Right lung (tissue), 5 donors: ENCODE data around the gene GALNT13. TPM values are rescaled to one million over a fixed set of nuclear protein-coding genes. Genes with fewer than 3 reads are reported as not detected.

Source experiments
- DNase-seq, 2 donors: peaks; one replicate each; pipeline ENCODE4 v3.0.0-alpha.2; 2013
- polyA plus RNA-seq, 5 donors: library from polyadenylated mRNA; unstranded; fragments of 120-200 nt; gene quantifications; one replicate each; pipeline versions ENCODE4 v1.2.1 to v1.2.3, GENCODE V29; 2013; ENCODE audit warnings: inconsistent platforms in 1 of 5, low replicate concordance in 1 of 5; ENCODE audit not compliant: insufficient read length in 5 of 5, insufficient read depth in 1 of 5

The GALNT13 gene
- polyA plus RNA-seq, 5 donors: 3.5 to 31.8 (median 6.8) TPM

- DNase-seq: no peak
Measured at GRCh38 chr2:154291927-154292326, 420.2 kb downstream of the GALNT13 start.

- no peak for DNase-seq
Measured at GRCh38 chr2:154293864-154294263, 422.1 kb downstream of the GALNT13 start.

DNA sequence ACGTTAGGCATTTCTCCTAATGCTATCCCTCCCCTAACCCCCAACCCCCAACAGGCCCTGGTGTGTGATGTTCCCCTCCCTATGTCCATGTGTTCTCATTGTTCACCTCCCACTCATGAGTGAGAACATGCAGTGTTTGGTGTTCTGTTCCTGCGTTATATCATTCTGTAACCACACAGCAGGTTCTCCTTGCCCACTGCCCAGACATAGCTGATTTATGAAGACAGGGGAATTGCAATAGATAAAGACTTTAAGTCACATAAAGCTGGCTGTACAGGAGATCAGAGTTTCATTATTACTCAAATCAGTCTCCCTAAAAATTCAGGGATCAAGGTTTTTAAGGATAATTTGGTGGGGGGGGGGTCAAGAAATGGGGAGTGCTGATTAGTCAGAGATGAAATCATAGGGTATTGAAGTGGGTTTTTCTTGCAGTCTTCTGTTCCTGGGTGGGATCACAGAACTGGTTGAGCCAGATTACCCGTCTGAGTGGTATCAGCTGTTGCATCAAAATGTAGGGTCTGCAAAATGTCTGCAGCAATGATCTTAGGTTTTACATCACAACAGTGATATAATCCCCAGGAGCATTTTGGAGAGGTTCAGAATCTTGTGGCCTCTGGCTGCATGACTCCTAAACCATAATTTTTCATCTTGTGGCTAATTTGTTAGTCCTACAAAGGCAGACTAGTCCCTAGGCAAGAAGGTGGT, 434.7 kb downstream of the GALNT13 start:
- no peak for DNase-seq

- no peak for DNase-seq
Measured at GRCh38 chr2:154307007-154307406, 435.3 kb downstream of the GALNT13 start.

DNA sequence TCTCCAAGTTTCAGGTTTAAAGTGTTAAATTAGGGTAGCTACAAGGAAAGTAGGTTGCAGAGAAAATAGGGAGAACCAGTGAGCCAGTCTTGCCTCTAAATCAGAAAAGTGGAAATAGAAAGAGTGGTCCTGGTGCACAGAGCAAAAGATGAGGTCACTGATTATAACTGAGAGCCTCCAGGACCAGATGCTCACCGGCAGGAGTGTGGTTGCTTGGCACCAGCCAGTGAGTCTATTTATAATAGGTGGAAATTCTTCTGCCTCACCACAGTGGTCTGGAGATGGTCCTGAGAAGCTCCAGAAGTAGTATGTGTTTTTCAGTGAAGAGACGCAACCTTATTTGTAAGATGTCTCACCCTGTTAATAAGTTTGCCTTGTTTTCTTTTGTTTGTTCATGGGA, 452.9 kb downstream of the GALNT13 start:
- no peak for DNase-seq

DNA sequence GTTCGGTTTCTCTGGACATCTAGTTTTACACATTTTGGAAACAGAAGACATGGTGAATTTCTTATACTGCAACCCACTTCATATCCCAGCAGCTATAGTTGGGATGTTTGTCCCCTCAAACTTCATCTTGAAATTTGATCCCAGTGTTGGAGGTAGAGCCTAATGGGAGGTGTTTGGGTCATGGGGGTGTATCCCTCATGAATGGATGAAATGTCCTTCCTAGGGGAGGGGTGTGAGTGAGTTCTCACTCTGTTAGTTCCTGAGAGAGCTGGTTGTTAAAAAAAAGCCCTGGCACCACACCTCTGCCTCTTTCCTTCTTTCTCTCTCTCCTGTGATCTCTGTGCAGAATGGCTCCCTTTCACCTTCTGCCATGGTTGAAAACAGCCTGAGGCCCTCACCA, 457.8 kb downstream of the GALNT13 start:
- no peak for DNase-seq

- no peak for DNase-seq
Measured at GRCh38 chr2:154331784-154332183, 460.1 kb downstream of the GALNT13 start.

GRCh38 chr2:154336201-154336600, 464.5 kb downstream of the GALNT13 start:
- DNase-seq: no peak

GRCh38 chr2:154338352-154338967, 466.7 kb downstream of the GALNT13 start:
- no peak for DNase-seq

DNA sequence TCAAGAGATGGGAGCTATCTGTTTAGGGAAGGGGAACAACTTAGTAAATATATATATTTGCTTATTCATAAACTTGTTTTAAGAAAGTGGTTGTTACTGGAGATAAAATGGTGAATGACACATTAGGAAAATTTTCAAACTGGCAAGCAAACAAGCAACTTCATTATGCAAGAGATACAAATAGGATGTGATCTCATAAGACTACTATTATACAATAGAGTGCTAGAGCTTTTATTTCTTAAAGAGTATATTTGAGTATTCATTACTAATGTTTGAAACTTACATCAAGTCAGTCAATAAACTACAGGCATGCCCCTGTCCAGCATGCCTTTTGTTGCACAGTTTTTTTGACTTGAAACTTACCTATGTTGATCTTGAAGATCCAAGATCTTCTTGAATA, 471.6 kb downstream of the GALNT13 start:
- DNase-seq: no peak

GRCh38 chr2:154350911-154351310, 479.2 kb downstream of the GALNT13 start:
- DNase-seq: no peak

GRCh38 chr2:154361276-154361675, 489.6 kb downstream of the GALNT13 start:
- no peak for DNase-seq

DNA sequence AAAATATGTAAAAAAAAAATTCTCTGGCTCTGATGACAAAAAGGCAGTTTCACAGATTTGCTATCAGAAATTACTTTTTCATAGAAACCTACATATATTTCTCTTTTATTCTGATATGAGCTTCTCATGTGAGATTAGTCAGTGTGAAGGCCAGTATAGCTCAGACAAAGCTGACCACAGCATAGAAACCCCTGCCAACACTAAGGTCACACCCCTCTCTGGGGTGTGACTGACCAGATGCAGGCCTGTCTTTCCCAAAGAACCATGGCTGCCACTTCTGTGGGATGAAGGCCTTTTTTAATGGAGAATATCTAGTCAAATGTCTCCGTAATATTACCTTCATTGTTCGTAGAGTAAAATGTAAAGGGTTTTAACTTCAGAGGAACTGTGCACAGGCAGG, 496.4 kb downstream of the GALNT13 start:
- DNase-seq: peak in 1 of 2 donors; percentile 15

DNA sequence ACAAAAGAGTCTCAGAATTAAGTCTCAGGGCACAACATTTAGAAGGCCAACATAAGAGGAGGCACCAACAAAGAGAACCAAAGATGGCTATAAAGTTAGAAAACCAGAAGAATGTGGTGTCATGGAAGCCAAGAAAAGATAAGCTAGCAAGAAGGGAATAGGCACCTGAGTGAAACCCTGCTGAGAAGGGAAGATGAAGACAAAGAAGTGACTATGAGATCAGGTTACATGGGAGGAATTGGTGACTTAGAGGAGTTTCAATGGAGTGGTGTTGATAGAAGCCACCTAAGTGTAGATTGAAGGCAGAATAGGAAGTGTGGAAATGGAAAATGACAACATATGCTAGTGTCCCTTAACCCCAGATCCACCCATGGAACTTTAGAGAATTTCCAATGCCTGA, 499.2 kb downstream of the GALNT13 start:
- DNase-seq: no peak

DNA sequence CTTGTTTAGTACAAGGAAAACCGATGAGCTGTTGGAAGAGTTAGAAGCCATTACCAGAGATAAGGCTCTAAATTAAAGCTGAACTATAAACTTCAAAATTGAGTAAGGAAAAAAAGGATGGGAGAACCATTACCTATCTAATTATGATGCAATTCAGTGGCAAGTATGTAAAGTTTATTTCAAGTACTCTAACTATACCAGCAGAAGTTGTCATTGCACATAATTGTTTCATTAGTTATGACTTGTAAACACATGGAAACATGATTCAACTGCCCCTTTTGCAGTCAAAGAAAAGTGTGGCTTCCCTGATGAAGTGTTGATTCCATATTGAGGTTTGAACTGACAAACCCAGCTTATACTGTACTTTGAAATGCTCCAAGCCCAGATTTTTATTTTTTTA, 502.7 kb downstream of the GALNT13 start:
- DNase-seq: peak; percentile 65 to 69

DNA sequence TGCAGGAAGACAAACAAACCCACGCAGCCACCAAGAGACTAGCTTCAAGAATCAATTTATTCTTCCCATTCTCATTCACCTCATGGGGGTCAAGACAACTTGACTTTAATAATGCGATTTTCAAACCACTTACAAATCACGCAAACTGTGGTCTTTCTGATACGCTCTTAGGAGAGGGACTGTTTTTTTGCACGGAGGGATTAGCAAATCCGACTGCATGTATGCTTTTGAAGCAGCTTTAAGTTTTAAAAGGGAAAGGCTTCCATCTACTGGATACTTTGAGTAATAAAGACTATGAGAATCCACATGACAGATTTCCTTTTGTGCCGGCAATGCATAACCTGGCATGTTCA, 503.8 kb downstream of the GALNT13 start:
- DNase-seq: peak; percentile 48 to 61

DNA sequence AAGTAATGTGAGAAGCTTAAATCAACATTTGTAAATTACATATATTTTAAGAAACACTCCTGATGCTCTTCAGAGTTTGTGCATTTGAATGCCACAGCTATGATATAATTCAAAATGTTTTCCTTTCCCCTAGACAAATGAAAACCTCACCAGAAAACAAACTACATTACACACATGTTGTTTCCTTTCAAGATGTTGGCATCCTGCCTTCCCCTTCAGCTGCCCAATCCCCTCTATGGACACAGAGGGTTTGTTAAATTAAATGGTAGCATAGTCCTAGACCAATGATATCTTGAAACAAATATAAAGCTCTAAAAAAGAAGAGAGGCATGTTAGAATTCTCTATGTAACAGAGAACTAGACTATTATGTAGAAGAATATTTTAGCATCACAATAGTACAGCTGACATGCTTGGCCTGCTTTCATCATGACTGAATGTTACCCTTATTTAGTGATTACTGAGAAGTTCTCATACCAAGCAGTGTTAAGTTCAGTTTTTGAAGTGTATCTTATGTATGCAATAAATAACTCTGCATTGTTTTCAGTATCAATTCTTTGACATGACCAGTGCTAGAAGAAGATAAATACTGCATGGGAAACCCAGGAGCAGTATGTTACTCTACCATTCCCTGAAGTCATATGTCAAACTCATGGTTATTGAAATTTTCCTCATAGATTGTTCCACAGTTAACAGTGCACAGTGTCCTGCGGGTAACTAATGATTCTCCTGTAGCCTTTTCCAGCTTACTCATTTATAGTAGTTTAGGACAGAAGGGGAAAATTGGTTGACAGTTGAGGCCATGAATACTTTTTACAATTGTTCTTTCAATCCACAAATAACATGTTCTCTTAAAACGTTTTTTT, 510.4 kb downstream of the GALNT13 start:
- DNase-seq: no peak

DNA sequence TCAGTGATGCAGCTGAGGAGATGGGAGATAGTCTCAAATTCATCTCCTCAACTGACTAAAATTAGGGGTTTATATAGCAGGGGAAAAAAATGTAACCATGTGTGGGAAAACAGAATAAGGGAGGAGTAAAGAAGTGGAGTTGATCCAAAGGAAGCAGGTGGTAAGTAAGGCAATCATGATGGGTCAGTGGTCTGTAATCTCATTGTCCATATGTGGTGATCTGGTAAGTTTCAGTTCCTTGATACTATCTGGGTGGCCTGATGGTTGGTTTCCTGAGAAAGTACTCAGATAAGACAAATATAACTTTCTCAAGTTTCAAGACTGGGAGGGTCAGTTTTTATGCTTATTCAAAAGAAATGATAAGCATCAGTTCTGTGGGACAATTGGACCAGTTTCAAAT, 514.5 kb downstream of the GALNT13 start:
- DNase-seq: no peak

- DNase-seq: no peak
Measured at GRCh38 chr2:154391051-154391450, 519.3 kb downstream of the GALNT13 start.

- DNase-seq: no peak
Measured at GRCh38 chr2:154392256-154392655, 520.5 kb downstream of the GALNT13 start.

DNA sequence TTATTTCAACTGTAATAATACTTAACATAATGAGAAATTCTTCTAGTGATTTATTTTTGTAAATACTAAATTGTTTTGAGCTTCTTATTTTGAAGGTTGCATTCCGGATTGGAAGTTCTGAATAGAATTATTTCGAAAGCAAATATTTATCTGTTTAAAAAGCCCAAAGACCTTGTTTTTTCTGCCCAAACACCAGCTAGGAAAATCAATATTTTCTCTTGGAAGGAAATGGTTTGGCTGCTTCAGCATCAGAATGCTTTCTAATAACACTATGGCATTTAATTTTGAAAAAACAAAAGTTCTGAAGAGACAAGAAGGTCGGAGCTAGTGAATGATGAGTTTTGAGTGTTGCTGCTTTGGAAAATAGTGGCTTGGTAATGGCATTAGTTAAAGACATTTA, 522.9 kb downstream of the GALNT13 start:
- DNase-seq: no peak

GRCh38 chr2:154400563-154401290, 529.0 kb downstream of the GALNT13 start:
- DNase-seq: no peak
